Loucy (cell line): ENCODE data around the gene LRRC23.

Experiments
- CTCF ChIP-seq: fragments of 200-600 bp; sonication (generic); conservative IDR thresholded peaks from 2 replicates; pipeline ENCODE4 v1.5.1; 2014; ENCODE audit warnings: mild to moderate bottlenecking, antibody characterized with exemption, low read length
- EZH2phosphoT487 ChIP-seq: fragments of 200-600 bp; IDR thresholded peaks from 2 replicates; pipeline ENCODE4 v1.6.1; 2018; ENCODE audit warnings: antibody characterized with exemption, mild to moderate bottlenecking, moderate library complexity, borderline replicate concordance

- TF ChIP-seq CTCF (peak; percentile 80), EZH2phosphoT487 (no peak)
Measured at GRCh38 chr12:6869049-6870021, 35.3 kb upstream of the LRRC23 start.
